OCI-LY1 (cell line): ENCODE measurements around the gene WNT16.

ENCODE experiments used
- H2AFZ ChIP-seq: fragments of 200-600 bp; sonication (generic), shearing (Covaris generic); 2 replicates; pipeline ENCODE4 v1.6.0; 2014; ENCODE audit warnings: antibody characterized with exemption, mild to moderate bottlenecking, low read length
- H3F3A ChIP-seq: fragments of 200-600 bp; sonication (generic), shearing (Covaris generic); 2 replicates; pipeline ENCODE4 v1.6.0; 2014; ENCODE audit warnings: mild to moderate bottlenecking, antibody characterized with exemption, low read length, moderate library complexity; ENCODE audit not compliant: insufficient read depth
- H3K27ac ChIP-seq: fragments of 200-600 bp; sonication (generic); 2 replicates; pipeline ENCODE4 v1.5.1; 2014; ENCODE audit warnings: low read length, mixed run types, mild to moderate bottlenecking, low read depth; ENCODE audit not compliant: poor library complexity, severe bottlenecking
- H3K27me3 ChIP-seq: fragments of 200-600 bp; sonication (generic); 2 replicates; pipeline ENCODE4 v1.6.0; 2014; ENCODE audit warnings: antibody characterized with exemption, mild to moderate bottlenecking, low read length, moderate library complexity; ENCODE audit not compliant: insufficient read depth
- H3K36me3 ChIP-seq: fragments of 200-600 bp; sonication (generic); 2 replicates; pipeline ENCODE4 v1.6.1; 2014; ENCODE audit warnings: mild to moderate bottlenecking, antibody characterized with exemption, low read length, moderate library complexity, mixed read lengths; ENCODE audit not compliant: insufficient read depth
- H3K4me1 ChIP-seq: fragments of 200-600 bp; sonication (generic); 2 replicates; pipeline ENCODE4 v1.5.1; 2014; ENCODE audit warnings: mild to moderate bottlenecking, low read length, moderate library complexity; ENCODE audit not compliant: insufficient read depth, severe bottlenecking
- H3K4me2 ChIP-seq: fragments of 200-600 bp; sonication (generic), shearing (Covaris generic); 2 replicates; pipeline ENCODE4 v1.6.1; 2014; ENCODE audit warnings: low read length
- H3K4me3 ChIP-seq: fragments of 200-600 bp; sonication (generic); 2 replicates; pipeline ENCODE4 v1.5.1; 2014; ENCODE audit warnings: low read length, low read depth, mild to moderate bottlenecking, mixed read lengths; ENCODE audit not compliant: poor library complexity, severe bottlenecking
- H3K79me2 ChIP-seq: fragments of 200-600 bp; shearing (Covaris generic); 2 replicates; pipeline ENCODE4 v1.6.1; 2016; ENCODE audit warnings: mixed run types, low read length, mixed read lengths; ENCODE audit not compliant: insufficient read depth
- H3K9ac ChIP-seq: fragments of 200-600 bp; sonication (generic), shearing (Covaris generic); 2 replicates; pipeline ENCODE4 v1.6.1; 2014; ENCODE audit warnings: mild to moderate bottlenecking, low read length, mixed read lengths
- H3K9me2 ChIP-seq: fragments of 200-600 bp; sonication (generic), shearing (Covaris generic); 2 replicates; pipeline ENCODE4 v1.6.1; 2014; ENCODE audit warnings: low read depth, mild to moderate bottlenecking, low read length, mixed read lengths
- H3K9me3 ChIP-seq: fragments of 200-600 bp; shearing (Covaris generic); 2 replicates; pipeline ENCODE4 v1.6.1; 2014; ENCODE audit warnings: low read length, mixed read lengths
- H4K20me1 ChIP-seq: fragments of 200-600 bp; sonication (generic), shearing (Covaris generic); 2 replicates; pipeline ENCODE4 v1.6.0; 2016; ENCODE audit warnings: mild to moderate bottlenecking, low read length; ENCODE audit not compliant: insufficient read depth
- CTCF ChIP-seq: fragments of 200-600 bp; sonication (generic), shearing (Covaris generic); IDR thresholded peaks from 2 replicates; pipeline ENCODE4 v1.5.1; 2017; ENCODE audit warnings: mild to moderate bottlenecking, antibody characterized with exemption, low read length, moderate library complexity, mixed read lengths
- EZH2 ChIP-seq: fragments of 200-600 bp; sonication (generic), shearing (Covaris generic); IDR thresholded peaks from 2 replicates; pipeline ENCODE4 v1.8.0; 2017; ENCODE audit warnings: borderline replicate concordance, mixed run types, mild to moderate bottlenecking, antibody characterized with exemption, low read length, moderate library complexity, mixed read lengths

Gene WNT16

GRCh38 chr7:121384265-121384664 lies 55.5 kb downstream of the WNT16 start:
- H3K9ac ChIP-seq: no peak overlapping the region; the same call in 1 of the 2 replicates
- H2AFZ ChIP-seq: no peak overlapping the region
- peaks cover 65% of the 10 kb centered on the region for H3K79me2 ChIP-seq
- peak overlapping the region; percentile 19; the same call in 1 of the 2 replicates for H3K4me2 ChIP-seq
- H4K20me1 ChIP-seq: no peaks in the 10 kb centered on the region
- no peaks in the 10 kb centered on the region for H3K9me2 ChIP-seq
- peaks cover 24% of the 10 kb centered on the region for H3K36me3 ChIP-seq
- H3K27me3 ChIP-seq: no peaks in the 10 kb centered on the region
- H3K27ac ChIP-seq: peak overlapping the region; percentile 77
- TF ChIP-seq CTCF (no peak), EZH2 (no peak)
- H3K4me1 ChIP-seq: peaks cover 93% of the 10 kb centered on the region
- H3K9me3 ChIP-seq: no peaks in the 10 kb centered on the region
- no peaks in the 10 kb centered on the region for H3F3A ChIP-seq
- no peak overlapping the region for H3K4me3 ChIP-seq

- Histone ChIP-seq H3K9me3 (no peaks in the 10 kb centered on the region), H3K36me3 (peaks cover 15% of the 10 kb centered on the region; the same call in 1 of the 2 replicates), H3K27ac (peak overlapping the region; percentile 77), H3K4me1 (peaks cover 97% of the 10 kb centered on the region), H3K9ac (peak overlapping the region; percentile 2; the same call in 1 of the 2 replicates), H3K9me2 (no peaks in the 10 kb centered on the region), H3K4me2 (peak overlapping the region; percentile 37), H2AFZ (no peak overlapping the region), H3K79me2 (peaks cover 75% of the 10 kb centered on the region), H4K20me1 (no peaks in the 10 kb centered on the region), H3K4me3 (peak overlapping the region; percentile 5), H3K27me3 (no peaks in the 10 kb centered on the region), H3F3A (no peaks in the 10 kb centered on the region)
- no peak for TF ChIP-seq EZH2
- TF ChIP-seq CTCF: no peak
These were observed 56.4 kb downstream of the WNT16 start for GRCh38 chr7:121385056-121385799.

- peak overlapping the region; percentile 5 for H3K4me3 ChIP-seq
- H3K27ac ChIP-seq: peak overlapping the region; percentile 77
- H3K9ac ChIP-seq: peak overlapping the region; percentile 2; the same call in 1 of the 2 replicates
- H3K27me3 ChIP-seq: no peaks in the 10 kb centered on the region
- H3K36me3 ChIP-seq: peaks cover 11% of the 10 kb centered on the region; the same call in 1 of the 2 replicates
- H3F3A ChIP-seq: no peaks in the 10 kb centered on the region
- no peak overlapping the region for H2AFZ ChIP-seq
- H3K4me2 ChIP-seq: peak overlapping the region; percentile 37
- peaks cover 79% of the 10 kb centered on the region for H3K79me2 ChIP-seq
- H3K9me2 ChIP-seq: no peaks in the 10 kb centered on the region
- no peaks in the 10 kb centered on the region for H3K9me3 ChIP-seq
- H3K4me1 ChIP-seq: peaks cover 99% of the 10 kb centered on the region
- H4K20me1 ChIP-seq: no peaks in the 10 kb centered on the region
- 0 out of 2 replicates have a peak, but pooled peaks have one; percentile 5 for TF ChIP-seq CTCF
- TF ChIP-seq EZH2: no peak
These were observed 57.0 kb downstream of the WNT16 start for GRCh38 chr7:121385800-121386179.
